BJ (cell line): Measurements from ENCODE around the gene CELSR3. TPM values are rescaled to one million over a fixed set of nuclear protein-coding genes. Genes with fewer than 3 reads are reported as not detected.

Experiments
- CTCF ChIA-PET: fragments of 350-600 bp; formaldehyde crosslinking; extraction: SDS; loops from one replicate; lab custom pipeline; 2021; ENCODE audit warnings: antibody characterized with exemption, inconsistent platforms; lab: Yijun Ruan, JAX
- POLR2A ChIA-PET: fragments of 300-600 bp; sonication (Branson Sonifier 250); formaldehyde crosslinking; extraction: SDS; loops from one replicate; lab custom pipeline; 2021; ENCODE audit warnings: antibody characterized with exemption; lab: Charles Lee
- DNase-seq: peaks from one replicate; pipeline ENCODE4 v3.0.0-alpha.2; 2011; ENCODE audit warnings: low read depth
- H3K27me3 ChIP-seq: 2 replicates; pipeline ENCODE4 v1.6.0; 2011; ENCODE audit warnings: low read length; ENCODE audit not compliant: control insufficient read depth, insufficient read depth
- H3K36me3 ChIP-seq: 2 replicates; pipeline ENCODE4 v1.5.1; 2011; ENCODE audit warnings: low read length; ENCODE audit not compliant: control insufficient read depth, insufficient read depth
- H3K4me3 ChIP-seq: 2 replicates; pipeline ENCODE4 v1.5.1; 2011; ENCODE audit warnings: low read depth, mild to moderate bottlenecking, control low read depth, low read length
- polyA plus RNA-seq: library from polyadenylated mRNA; depleted of rRNA; stranded (reverse); fragments of >200 nt; gene quantifications from 2 replicates; pipeline ENCODE4 v1.2.3, GENCODE V29; 2011
- TF ChIP-seq, protein P1 (sequence below): IDR thresholded peaks from 2 replicates; pipeline ENCODE4 v1.5.1; 2011; ENCODE audit warnings: low read depth, mild to moderate bottlenecking, control low read depth, inconsistent platforms, low read length, moderate library complexity; ENCODE audit not compliant: insufficient read depth

The CELSR3 gene
- polyA plus RNA-seq, 1 experiment, result 0.88 TPM

DNA sequence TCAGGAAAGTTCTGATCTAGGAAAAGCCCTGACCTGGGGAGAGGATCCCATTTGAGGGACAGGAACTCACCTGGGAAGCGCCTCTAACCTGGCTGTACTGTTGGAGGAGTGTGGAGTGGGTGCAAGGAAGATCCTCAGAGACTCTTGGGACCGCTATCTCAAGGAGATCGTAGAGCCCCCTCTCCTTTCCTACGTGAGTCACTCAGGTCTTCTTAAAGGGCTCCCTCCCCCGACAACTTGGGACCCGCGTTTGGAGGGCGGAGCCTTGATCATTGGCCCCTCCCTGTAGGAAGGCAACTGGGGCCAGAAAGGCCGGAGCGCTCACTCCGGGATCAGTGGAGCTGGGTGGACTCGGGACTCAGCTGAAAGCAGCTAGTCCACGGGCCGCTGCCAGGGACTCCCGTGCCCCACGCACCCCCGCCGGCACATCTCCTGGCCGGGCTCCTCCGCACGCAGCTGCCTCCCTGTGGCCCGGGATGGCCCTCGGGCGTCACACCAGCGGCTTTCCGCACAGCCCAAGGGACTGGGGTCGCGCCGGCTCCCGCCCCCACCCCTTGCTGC, 27.9 kb downstream of the CELSR3 start:
- DNase-seq, result no peak
- ChIA-PET POLR2A (interaction anchor here (0.6 to 1.5 kb wide), 6 partner anchors 27 to 336 kb away, joined by 3 to 4 read pairs (median 4); partner anchors contain the start of genes CELSR3, NCKIPSD and PFKFB4), CTCF (interaction anchor here (1.0 to 3.6 kb wide), 23 partner anchors 10 to 85 kb away, joined by 3 to 36 read pairs (median 5); partner anchors contain the start of genes CELSR3, NCKIPSD, TMEM89 and UCN2)
- peaks cover 28% of the 10 kb centered on the region for H3K36me3 ChIP-seq
- TF ChIP-seq, protein P1, sequence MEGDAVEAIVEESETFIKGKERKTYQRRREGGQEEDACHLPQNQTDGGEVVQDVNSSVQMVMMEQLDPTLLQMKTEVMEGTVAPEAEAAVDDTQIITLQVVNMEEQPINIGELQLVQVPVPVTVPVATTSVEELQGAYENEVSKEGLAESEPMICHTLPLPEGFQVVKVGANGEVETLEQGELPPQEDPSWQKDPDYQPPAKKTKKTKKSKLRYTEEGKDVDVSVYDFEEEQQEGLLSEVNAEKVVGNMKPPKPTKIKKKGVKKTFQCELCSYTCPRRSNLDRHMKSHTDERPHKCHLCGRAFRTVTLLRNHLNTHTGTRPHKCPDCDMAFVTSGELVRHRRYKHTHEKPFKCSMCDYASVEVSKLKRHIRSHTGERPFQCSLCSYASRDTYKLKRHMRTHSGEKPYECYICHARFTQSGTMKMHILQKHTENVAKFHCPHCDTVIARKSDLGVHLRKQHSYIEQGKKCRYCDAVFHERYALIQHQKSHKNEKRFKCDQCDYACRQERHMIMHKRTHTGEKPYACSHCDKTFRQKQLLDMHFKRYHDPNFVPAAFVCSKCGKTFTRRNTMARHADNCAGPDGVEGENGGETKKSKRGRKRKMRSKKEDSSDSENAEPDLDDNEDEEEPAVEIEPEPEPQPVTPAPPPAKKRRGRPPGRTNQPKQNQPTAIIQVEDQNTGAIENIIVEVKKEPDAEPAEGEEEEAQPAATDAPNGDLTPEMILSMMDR, result no peak
- peak overlapping the region; percentile 88 for H3K4me3 ChIP-seq
- H3K27me3 ChIP-seq, result no peaks in the 10 kb centered on the region

DNA sequence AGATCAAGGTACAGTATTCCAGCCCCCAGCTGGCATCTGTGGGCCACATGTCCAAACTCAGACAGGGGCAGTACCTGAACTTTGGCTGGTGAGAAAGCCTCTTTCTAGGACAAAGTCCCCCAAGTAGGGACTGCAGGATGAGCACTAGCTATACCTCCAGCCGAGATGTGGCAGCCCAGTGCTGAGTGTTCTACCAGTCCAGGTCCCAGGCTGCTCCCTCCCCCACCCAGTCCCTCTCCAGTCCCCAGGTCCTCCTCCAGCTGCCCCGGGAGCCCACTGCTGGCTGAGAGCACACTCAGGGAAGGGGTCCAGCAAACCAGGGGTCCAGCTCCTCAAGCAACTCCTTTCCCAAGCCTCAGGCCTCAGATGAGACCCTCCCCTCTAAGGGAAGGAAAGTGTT, 28.9 kb downstream of the CELSR3 start:
- H3K27me3 ChIP-seq, result no peaks in the 10 kb centered on the region
- no peak overlapping the region; the same call in 1 of the 2 replicates for H3K4me3 ChIP-seq
- POLR2A ChIA-PET, result interaction anchor here (0.6 kb wide), 2 partner anchors 11 to 14 kb away, joined by 4 to 6 read pairs; no protein-coding TSS in a partner anchor
- TF ChIP-seq, protein P1, result no peak
- no peak for DNase-seq
- H3K36me3 ChIP-seq, result peaks cover 32% of the 10 kb centered on the region
- CTCF ChIA-PET, result interaction anchor here (1.1 to 3.6 kb wide), 8 partner anchors 10 to 75 kb away, joined by 3 to 36 read pairs (median 18); partner anchors contain the start of genes CELSR3, NCKIPSD, TMEM89 and UQCRC1

DNA sequence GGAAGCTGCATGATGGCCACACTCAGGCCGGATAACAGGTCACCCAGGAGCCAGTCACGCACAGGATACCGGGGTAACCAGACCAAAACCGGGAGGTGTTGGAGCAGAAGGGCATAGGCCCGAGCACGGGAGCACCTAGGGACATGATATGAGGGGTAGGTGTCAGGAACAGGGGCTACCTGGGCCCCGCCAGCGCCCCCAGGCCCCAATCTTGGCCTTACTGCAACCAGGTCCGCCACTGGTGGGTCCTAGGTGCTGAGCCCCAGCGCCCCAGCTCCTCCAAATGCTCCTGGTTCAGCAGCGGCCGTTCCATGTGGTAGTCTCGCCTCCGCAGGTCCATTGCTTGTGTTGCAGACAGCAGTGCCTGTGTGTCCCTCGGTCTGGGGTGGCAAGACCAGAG, 29.4 kb downstream of the CELSR3 start:
- H3K27me3 ChIP-seq, result no peaks in the 10 kb centered on the region
- ChIA-PET CTCF (interaction anchor here (1.5 to 3.6 kb wide), 4 partner anchors 9 to 75 kb away, joined by 6 to 36 read pairs (median 26); partner anchors contain the start of genes CELSR3 and TMEM89), POLR2A (interaction anchor here (0.6 kb wide), 1 partner anchor 10 kb away, joined by 6 read pairs; no protein-coding TSS in a partner anchor)
- no peak for DNase-seq
- peaks cover 36% of the 10 kb centered on the region for H3K36me3 ChIP-seq
- no peak overlapping the region for H3K4me3 ChIP-seq
- TF ChIP-seq, protein P1, result no peak

DNA sequence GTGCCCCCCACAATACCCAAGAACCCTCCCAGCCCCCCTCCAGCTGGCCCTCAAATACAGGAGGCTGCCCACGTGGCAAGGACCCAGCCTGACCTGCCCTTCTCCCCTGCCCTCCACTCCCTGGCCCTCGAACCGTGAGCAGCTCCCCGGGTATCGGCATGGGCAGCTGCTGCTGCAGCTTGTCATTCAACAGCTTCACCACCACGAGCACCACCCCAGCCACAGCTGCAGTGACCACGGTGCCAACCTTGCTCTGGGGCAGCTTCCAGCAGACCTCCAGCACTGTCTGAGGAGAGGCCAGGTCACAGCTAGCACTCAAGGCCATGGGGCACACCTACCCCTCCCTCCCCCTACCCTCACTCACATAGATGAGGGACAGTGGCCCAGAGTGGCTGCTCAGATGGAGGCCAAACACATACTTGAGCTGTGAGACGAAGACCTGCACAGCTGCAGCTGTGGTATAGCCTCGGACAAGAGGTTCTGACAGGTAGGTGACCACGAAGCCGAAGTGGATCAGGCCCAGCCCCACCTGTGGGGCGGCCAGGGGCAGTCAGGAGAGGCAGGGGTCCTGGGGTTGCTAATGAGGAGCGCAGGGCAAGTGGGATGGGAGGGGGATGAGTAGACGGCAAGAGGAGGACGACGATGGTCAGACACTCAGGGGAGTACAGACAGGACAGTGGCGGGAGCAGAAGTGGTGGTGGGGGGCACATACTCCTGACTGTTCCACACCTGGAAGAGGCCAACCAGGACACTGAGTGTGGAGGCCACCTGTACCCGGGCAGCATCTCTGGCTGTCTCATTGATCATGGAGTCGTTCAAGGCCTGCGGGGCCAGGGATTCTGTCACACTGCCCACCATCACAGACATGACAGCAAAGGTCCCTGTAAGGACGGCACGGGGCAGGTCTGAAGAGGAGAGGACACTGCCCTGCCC, 30.9 kb downstream of the CELSR3 start:
- DNase-seq, result no peak
- TF ChIP-seq, protein P1, result no peak
- Histone ChIP-seq H3K27me3 (no peaks in the 10 kb centered on the region), H3K4me3 (no peak overlapping the region), H3K36me3 (peaks cover 44% of the 10 kb centered on the region)
- ChIA-PET CTCF (interaction anchor here (1.7 kb wide), 1 partner anchor 20 kb away, joined by 5 read pairs; no protein-coding TSS in a partner anchor), POLR2A (no interaction called here)
